HepG2 (cell line): ENCODE data around the gene TTLL6. TPM values are rescaled to one million over a fixed set of nuclear protein-coding genes. Genes with fewer than 3 reads are reported as not detected.

Experiments
- AKNA ChIP-seq: sonication (generic); formaldehyde crosslinking; IDR thresholded peaks from 2 replicates; pipeline ENCODE4 v1.4.0; 2020; ENCODE audit warnings: missing genetic modification reagents, borderline replicate concordance
- BCL6 ChIP-seq: IDR thresholded peaks from 2 replicates; pipeline ENCODE4 v1.6.1; 2016; ENCODE audit warnings: missing genetic modification reagents, missing compliant biosample characterization
- ELK4 ChIP-seq: sonication (generic); formaldehyde crosslinking; IDR thresholded peaks from 2 replicates; pipeline ENCODE4 v1.9.0; 2021; ENCODE audit warnings: missing genetic modification reagents, borderline replicate concordance
- FOSL1 ChIP-seq: sonication (generic); formaldehyde crosslinking; IDR thresholded peaks from 2 replicates; pipeline ENCODE4 v1.9.0; 2021; ENCODE audit warnings: missing genetic modification reagents, borderline replicate concordance
- HNRNPLL ChIP-seq: fragments of 200-400 bp; formaldehyde crosslinking; IDR thresholded peaks from 2 replicates; pipeline ENCODE4 v1.6.1; 2017; ENCODE audit warnings: mild to moderate bottlenecking, low read depth, low read length; ENCODE audit not compliant: poor library complexity, severe bottlenecking
- PAXIP1 ChIP-seq: sonication (generic); formaldehyde crosslinking; conservative IDR thresholded peaks from 2 replicates; pipeline ENCODE4 v1.4.0; 2020; ENCODE audit warnings: mild to moderate bottlenecking, missing genetic modification reagents, moderate library complexity
- PHF21A ChIP-seq: sonication (generic); formaldehyde crosslinking; IDR thresholded peaks from 2 replicates; pipeline ENCODE4 v1.5.0; 2020; ENCODE audit warnings: mild to moderate bottlenecking, missing genetic modification reagents
- SMARCC2 ChIP-seq: fragments of 450-650 bp; IDR thresholded peaks from 2 replicates; pipeline ENCODE4 v1.6.1; 2017; ENCODE audit warnings: antibody characterized with exemption, mild to moderate bottlenecking
- TEAD2 ChIP-seq: sonication (generic); formaldehyde crosslinking; IDR thresholded peaks from 2 replicates; pipeline ENCODE4 v1.9.0; 2021; ENCODE audit warnings: missing genetic modification reagents
- ZBTB20 ChIP-seq: sonication (generic); formaldehyde crosslinking; IDR thresholded peaks from 2 replicates; pipeline ENCODE4 v1.8.1; 2023; ENCODE audit warnings: missing genetic modification reagents, low read depth, mild to moderate bottlenecking, borderline replicate concordance
- ZBTB26 ChIP-seq: IDR thresholded peaks from 2 replicates; pipeline ENCODE4 v1.6.1; 2016; ENCODE audit warnings: missing compliant biosample characterization, missing genetic modification reagents, borderline replicate concordance
- ZNF207 ChIP-seq: fragments of 450-650 bp; IDR thresholded peaks from 2 replicates; pipeline ENCODE4 v1.6.1; 2016; ENCODE audit warnings: antibody characterized with exemption, borderline replicate concordance
- ZNF784 ChIP-seq: sonication (generic); formaldehyde crosslinking; IDR thresholded peaks from 2 replicates; pipeline ENCODE4 v1.5.1; 2020; ENCODE audit warnings: missing genetic modification reagents, mild to moderate bottlenecking, borderline replicate concordance
- ZNF850 ChIP-seq: sonication (generic); formaldehyde crosslinking; conservative IDR thresholded peaks from 2 replicates; pipeline ENCODE4 v1.9.0; 2021; ENCODE audit warnings: mild to moderate bottlenecking, missing genetic modification reagents
- polyA plus RNA-seq, 8 experiments: library from polyadenylated mRNA; depleted of rRNA in 3 of 8; stranded (reverse) in 7 of 8; unstranded in 1 of 8; fragments of >200 nt; fragmentation: Illumina TruSeq in 4 of 8; extraction: Trizol in 4 of 8; gene quantifications; 2 replicates each; pipeline versions ENCODE4 v1.2.1 to v1.2.3, GENCODE V29; 2011 to 2016; ENCODE audit warnings: low read depth in 4 of 8, missing spikeins in 1 of 8, mixed read lengths in 1 of 8; ENCODE audit not compliant: insufficient read depth in 1 of 8
- total RNA-seq, 5 experiments: library from RNA; depleted of rRNA; stranded (reverse); fragments of >200 nt; fragmentation: Illumina TruSeq; extraction: Trizol; gene quantifications; 2 replicates each; pipeline ENCODE4 v1.2.3, GENCODE V29; 2016; ENCODE audit warnings: low read depth in 1 of 5

TTLL6 gene
- total and polyA plus RNA-seq, 2 of the 13 experiments (the other 11 are each of a cell fraction or from before 2014, with no cell fraction given), result 0.04 to 0.08 TPM

- TF ChIP-seq ELK4 (CRISPR knock-in tag) (no peak), ZBTB20 (peak; percentile 70; the same call in 1 of the 2 replicates), PAXIP1 (CRISPR knock-in tag) (peak; percentile 61), FOSL1 (CRISPR knock-in tag) (0 out of 2 replicates have a peak, but pooled peaks have one; percentile 11), ZNF784 (CRISPR knock-in tag) (peak; percentile 81), HNRNPLL (peak; percentile 81), ZBTB26 (no peak), ZNF850 (CRISPR knock-in tag) (no peak), BCL6 (CRISPR knock-in tag) (no peak; the same call in 1 of the 2 replicates), PHF21A (CRISPR knock-in tag) (0 out of 2 replicates have a peak, but pooled peaks have one; percentile 34), ZNF207 (no peak), AKNA (CRISPR knock-in tag) (0 out of 2 replicates have a peak, but pooled peaks have one; percentile 53), SMARCC2 (no peak), TEAD2 (CRISPR knock-in tag) (0 out of 2 replicates have a peak, but pooled peaks have one; percentile 0)
These were observed 14.0 kb upstream of the TTLL6 start, which contains the start of gene CALCOCO2 (continued) for GRCh38 chr17:48830840-48831548.
